Activated CD4-positive, alpha-beta T cell treated with anti-CD3 and anti-CD28 coated beads, Interleukin-2, Interleukin-6, amounts not matched to agents 100 ng/mL and 50 ng/mL, durations not matched to agents 16 hours and 8 hours (primary cell): Measurements from ENCODE around the gene AQP11.
"Not testable (repeated sequence)": the region's sequence is repeated elsewhere in the genome, so short reads cannot be mapped to it uniquely, and the experiment has no call there.

Experiments used
- DNase-seq: peaks from one replicate; pipeline ENCODE4 v3.0.0-alpha.2; 2020

Gene AQP11

DNA sequence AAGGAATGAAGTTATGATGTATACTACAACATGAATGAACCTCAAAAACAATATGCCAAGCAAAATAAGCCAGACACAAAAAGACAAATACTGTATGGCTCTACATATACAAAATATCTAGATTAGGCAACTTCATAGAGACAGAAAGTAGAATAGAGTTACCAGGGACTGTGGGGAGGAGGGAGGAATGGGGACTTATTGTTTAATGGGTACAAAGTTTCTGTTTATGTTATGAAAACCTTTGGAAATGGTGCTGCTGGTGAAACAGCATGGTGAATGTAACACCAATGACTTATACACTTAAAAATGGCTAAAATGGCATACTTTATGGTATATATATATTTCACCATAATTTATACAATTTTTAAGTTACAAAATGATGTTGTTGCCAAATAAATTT lies 4.1 kb downstream of the AQP11 start:
- no peak for DNase-seq

DNA sequence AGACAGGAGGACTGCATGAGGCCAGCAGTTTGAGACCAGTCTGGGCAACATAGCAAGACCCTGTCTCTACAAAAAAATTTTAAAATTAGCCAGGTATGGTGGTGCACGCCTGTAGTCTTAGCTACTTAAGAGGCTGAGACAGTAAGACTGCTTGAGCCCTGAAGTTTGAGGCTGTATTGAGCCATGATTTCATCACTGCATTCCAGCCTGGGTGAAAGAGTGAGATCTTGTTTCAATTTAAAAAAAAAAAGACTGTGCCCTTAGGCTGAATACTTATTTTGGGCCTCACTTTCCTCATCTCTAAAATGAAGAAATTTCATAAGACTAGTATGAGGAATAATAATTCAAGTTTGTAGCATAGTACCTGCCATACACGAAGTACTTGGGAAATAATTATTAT lies 6.9 kb downstream of the AQP11 start:
- DNase-seq, result no peak

DNA sequence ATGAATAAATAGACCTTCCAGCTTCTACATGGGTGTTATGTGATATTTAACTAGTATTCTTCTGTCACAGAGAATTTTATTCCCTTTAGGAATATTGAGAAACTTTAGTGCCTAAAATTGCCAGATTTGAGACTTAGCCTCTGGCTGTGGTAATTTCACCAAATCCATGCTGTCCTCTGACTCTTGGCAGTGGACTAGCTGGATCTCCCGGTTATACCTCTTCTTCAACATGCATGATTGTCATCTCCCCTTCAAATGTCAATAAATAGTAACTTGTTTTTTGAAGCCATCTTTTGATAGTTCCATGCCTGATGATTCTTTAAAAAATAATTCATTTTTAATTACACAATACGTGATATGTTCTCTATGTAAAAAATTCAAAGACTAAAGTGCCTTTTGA lies 8.4 kb downstream of the AQP11 start:
- DNase-seq, result no peak

DNA sequence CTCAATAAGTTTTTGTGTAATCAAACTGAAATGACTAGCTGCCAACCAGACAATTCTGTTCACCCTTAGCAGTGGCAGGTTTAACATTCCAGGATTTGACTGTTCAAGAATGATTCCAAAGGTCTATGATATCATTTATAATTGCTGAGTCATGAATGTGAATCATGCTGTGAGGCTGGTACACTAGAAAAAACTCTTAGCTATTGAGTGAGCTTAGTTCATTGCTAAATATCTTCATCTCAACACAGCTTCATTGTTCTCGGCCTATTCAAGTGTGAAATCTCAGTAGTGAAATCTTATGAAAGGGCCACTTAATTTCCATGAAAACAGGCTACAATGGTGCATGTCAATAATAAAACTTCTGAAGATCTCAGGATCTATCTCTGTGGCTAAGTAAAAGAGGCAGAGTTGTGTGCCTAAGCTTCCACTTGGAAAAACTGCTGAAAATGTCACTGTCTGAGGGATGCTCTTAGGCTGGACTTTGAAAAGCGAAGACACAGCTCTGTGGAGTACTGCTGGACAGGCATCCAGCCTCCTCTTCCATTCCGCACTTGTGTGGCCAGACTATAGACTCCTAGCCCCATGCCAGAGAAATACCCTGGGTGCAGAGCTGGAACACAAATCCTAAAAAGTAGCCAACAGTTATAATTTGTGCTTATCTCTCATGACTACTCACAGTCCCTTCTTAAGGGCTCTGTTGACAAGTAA lies 12.8 kb downstream of the AQP11 start:
- DNase-seq, result no peak

DNA sequence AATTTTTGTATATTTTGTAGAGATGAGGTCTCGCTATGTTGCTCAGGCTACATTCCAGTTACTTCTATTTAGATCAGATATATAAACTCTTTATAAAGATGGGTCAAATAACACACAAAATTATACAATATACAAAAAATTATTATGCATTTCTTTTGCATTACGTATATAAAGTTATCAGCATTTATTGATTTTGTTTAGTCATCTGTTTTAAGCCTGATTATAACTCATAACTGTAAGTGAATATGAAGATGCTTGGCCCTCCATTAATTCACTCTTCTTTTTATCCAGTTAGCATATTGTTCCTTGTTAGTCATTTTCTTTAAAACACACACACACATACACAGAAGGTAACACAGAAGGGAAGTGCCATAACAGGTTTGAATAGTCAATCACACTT lies 14.5 kb downstream of the AQP11 start:
- no peak for DNase-seq

DNA sequence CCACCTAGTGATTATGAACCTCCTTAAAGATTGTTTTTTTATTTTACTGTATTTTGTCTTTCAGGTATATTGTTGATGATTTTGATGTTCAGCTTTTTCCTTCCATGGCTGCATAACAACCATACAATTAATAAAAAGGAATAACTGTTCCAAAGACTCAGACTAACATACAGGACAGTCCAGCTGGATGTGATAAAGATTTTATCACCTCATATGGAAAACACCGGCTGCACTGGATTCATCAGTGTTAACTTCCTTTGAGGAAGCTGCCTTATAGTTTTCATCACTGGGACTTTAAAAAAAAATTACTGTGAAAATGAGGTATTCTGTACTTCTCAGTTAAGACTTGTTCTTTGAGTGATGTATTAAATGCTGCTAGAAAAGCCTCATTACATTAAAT lies 19.5 kb downstream of the AQP11 start:
- no peak for DNase-seq

DNA sequence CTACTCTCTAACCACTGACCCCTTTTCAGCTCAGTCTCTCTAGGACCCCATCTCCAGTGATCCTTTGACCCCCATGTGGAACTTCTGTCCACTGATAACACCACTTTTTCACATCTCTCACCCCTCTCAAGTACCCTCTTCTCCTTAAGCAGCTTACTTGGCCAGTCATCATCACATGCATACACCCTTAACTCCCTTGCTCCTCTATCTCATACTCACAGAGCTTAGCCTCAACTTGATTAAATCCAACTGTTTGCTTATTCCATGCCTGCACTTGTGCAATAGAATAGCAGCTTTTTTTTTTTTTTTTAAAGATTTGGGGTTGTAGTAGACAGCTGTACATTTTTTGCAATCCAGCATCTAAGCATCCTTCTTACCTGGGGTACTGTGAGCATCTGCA lies 22.2 kb downstream of the AQP11 start:
- no peak for DNase-seq

DNA sequence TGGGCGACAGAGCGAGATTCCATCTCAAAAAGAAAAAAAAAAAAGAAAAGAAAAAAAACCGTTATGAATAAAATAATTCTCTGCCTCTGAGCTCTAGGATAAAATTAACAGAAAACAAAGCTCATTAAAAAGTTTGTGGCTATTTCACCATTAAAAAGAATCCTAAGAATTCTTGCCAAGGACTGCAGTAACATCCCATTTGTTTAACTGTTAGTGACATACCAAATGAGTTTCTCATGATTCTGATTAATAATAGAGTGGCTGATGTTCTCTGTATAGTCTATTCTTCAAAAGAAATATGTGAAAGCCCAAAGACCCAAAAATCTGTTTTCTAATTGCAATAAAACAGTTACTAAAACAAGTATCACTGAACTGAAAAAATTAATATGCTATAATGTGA lies 28.1 kb downstream of the AQP11 start:
- no peak for DNase-seq

DNA sequence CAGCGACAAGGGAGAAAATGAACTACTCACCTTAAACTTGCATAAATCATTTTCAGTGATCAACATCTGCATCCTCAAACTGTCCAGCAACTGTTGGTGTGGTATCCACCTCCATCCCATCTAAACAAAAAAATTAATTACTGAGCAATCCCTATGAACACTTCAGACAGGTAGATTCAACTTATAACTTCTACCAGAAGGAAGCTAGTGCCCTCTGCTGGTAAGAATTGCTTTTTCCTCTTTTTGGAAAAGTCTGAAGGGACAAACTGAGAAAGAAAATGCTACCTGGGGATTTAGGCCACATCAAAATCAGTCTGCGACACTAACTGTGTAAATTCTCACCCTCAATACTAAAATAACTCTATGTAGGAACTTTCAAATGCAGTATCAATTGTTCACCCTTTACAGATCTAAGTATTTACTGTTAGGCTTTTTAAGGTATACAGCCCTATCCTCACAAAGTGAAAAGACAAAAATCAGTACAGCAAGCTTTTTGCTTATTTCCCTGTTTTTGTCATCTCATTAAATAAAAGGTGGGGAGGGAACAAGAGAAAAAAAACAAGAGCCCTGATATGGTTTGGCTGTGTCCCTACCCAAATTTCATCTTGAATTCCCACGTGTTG lies 29.9 kb downstream of the AQP11 start:
- peak; percentile 63 for DNase-seq

DNA sequence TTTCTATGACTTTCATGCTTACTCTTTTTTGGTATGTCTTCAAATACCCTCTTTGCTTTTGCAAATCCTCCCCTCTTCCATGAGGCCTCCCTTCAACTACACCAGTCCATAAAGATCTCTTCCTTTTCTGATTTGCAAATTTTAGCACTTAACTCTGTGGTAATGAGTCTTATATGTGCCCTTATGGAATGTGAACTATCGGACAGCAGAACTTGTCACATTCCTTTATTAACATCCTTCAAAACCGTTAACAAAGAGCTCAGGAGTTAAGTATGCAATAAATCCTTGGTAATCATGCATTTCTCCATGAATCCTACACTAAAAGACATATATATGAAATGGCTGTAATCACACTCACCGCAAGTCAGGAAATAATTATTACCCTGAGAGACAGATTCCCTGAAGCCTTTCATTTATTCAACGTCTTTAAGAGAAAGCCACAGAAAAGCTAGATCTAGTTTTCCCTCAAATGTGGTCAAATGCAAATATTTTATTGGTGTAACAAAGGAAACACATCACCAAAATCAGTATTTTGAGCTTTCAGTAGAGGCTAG lies 40.5 kb downstream of the AQP11 start:
- no peak for DNase-seq

DNA sequence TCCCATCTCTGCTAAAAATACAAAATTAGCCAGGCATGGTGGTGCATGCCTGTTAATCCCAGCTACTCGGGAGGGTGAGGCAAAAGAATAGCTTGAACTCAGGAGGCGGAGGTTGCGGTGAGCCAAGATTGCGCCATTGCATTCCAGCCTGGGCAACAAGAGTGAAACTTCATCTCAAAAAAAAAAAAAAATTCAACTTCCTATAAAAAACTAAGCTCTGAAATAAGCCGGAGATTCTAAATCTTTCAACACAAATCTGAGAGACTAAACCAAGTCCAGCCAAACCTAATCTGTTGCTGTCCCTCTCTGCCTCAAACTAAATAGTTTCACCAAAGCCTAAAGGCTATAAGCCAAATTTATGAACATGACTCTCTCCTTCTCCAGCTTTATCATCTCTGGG lies 44.2 kb downstream of the AQP11 start:
- not testable (repeated sequence) for DNase-seq

DNA sequence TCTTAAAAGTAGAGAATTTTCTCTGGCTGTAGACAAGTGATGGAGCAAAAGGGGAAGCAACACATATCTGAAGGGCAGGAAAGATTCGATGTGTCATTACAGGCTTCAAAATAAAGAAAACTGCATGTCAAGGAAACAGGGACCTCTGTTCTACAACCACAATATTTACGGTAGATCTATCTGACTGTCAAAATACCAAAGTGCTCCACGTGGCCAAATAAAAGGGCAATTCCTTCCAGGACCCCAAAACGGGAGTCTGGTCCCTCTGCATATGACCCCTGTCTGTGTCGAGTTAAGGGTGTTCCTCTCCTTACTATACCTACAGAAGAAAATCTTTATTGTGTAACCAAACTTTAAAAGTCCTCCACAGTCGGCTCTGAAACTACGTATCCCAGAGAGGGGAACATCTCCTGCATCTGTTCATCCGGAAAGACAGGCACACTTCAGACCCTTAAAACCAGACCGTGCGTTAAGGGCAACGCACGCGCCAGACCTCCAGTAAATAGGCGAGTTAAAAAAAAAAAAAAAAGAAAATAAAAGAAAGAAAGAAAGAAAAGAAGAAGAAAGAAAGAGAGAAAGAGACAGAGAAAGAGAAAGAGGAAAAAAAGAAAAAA lies 47.1 kb downstream of the AQP11 start:
- peak; percentile 24 for DNase-seq

DNA sequence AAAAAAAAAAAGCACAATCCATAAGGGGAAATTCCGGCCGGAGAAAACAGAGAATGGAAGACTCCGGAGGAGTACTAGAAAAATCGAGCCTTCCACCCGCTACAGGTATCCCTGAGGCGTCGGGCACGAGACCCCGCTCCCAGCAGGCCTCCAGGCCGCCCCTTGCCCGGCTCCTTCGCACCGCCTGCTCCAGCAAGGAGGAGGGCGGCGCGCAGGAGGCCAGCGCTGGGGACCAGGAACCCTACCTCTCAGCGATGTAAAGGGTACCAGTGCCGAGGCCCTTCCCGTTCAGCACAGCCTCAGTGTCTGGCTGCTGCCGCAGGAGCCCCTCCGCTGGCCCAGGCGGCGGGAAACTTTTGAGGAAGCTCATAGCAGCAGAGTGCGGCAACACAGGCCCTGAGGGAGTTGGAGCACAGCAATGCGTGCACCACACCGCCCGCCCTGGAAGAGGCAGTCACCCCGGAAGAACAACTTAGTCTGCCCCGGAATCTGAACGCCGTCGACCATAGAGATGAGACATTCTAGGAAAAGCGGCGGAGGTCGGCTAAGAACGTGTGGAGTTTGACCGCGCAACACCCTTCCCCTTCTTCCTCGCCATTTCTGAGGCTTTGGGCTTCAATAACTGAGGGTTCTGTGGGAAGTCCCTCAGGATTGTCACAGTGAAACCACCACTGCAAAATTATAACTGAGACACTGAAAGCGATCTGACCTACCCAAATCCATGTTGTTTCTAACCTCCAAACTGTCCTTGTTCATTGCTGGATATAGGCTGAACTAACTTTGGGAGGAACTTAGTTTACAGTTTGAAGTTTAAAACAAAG lies 47.8 kb downstream of the AQP11 start, which contains the start of gene CLNS1A:
TSS of gene CLNS1A (minus strand) at position 450 of the 821 bp plus-strand sequence. CDS start at position 370, 80 bp downstream.
- peak; percentile 92 for DNase-seq

DNA sequence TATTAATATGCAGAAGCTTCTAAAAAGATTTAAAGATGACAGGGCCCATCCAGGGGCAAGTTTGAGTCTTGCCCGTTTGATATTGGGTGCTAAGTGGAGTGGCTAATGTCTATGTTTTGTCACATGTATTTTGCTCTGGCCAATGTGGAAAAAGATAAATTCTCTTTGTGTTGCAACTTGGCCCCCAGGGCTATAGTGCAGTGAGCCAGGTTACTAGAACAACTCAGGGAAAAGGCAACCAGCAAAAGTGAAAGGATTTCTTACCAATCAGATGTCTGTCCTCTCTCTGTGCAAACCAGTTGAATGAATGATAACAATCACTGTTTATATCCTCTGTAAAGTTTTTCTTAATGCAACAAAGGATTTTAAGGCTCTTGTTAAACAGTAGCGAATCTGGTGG lies 52.5 kb downstream of the AQP11 start:
- no peak for DNase-seq

DNA sequence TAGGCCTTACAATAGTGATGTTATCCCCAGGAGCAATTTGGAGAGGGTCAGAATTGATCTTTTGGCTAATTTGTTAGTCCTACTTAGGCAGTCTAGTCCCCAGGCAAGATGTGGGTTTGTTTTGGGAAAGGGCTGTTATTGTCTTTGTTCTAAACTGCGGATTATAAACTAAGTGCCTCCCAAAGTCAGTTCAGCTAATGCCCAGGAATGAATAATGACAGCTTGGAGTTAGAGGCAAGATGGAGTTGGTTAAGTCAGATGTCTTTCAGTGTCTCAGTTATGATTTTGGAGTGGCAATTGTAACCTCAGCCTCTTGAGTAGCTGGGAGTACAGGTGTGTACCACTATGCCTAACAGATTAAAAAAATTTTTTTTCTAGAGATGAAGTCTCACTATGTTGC lies 55.1 kb downstream of the AQP11 start:
- DNase-seq, result no peak

DNA sequence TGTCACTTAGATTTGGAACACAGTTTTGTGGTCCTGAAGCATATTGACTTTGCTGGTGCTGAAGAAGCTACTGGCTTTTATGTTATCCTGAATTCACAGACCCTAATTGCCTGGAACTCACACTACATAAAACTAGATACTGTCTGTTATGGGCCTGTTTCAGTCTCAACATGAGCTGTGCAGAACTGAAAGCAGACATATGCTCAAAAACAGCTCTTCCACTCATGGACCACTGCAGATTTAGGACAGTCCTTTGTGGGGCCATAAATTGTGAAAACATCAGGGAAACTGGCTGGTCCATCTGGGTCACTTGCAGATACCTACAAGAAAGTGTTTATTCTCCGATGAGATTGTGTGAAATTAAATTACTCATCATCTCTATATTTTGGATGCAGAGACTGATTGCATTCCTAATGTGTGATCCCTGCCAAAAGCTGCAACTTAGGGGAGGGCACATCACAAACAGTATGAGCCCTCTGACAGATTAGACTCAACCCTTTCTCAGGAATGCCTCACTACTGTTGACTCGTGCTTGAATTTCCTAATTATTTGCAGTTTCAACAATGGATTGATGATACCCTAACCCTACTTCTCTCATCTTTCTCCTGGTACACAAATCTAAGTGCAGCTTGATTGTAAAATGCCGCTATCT lies 58.0 kb downstream of the AQP11 start:
- no peak for DNase-seq

DNA sequence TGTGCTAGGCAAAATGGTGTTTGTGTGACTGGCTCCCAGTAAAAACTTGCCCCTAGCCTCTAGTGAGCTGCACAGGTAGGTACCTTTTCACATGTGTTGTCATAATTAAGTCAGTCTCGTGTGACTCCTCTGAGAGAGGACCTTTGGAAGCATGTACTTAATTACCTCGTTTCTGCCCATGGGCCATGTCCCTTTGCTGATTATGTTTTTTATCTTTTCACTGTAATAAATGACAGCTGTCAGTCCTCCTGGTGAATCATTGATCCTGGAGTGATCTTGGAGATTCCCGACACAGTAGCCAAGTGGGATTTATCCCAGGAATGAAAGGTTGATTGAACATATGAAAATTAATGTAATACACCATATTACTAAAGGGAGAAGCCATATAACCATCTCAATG lies 60.4 kb downstream of the AQP11 start:
- DNase-seq, result no peak

DNA sequence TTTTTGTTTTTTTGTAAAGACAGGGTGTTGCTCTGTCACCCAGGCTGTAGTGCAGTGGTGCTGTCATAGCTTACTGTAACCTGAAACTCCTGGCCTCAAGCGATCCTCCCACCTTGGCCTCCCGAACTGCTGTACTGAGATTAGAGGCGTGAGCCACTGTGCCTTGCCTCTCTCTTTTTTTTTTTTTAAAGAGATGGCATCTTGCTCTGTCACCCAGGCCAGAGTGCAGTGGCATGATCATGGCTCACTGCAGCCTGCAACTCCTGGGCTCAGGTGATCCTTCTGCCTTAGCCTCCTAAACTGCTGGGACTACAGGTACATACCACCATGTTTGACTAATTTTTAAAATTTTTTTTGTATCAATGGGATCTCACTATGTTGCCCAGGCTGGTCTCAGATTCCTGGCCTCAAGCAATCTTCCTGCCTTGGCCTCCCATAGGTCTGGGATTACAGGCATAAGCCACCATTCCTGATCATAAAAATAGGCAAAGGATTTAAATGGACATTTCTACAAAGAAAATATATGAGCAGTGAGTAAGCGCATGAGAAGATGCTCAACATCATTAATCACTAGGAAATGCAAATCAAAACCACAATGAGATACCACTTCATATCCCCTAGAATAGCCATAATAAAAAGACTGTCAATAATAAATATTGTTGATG lies 65.1 kb downstream of the AQP11 start:
- no peak for DNase-seq

DNA sequence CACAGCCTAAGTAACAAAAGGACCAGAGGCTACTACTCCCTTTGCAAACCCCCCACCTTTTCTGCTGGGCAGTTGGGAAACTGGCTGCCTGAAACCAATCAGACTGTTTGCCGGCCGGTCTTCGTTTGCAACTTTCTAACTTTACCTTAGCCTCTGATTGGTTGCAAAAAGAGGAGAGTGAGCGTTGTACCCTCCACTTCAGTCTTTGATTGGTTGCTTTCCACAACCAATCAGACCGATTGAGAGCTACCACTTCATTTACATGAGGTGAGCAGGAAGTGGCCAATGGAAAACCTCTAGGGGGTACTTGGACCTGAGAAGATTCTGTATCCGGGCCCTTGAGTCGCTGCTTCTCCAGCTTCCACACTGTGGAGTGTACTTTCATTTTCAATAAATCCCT lies 66.6 kb downstream of the AQP11 start:
- no peak for DNase-seq

DNA sequence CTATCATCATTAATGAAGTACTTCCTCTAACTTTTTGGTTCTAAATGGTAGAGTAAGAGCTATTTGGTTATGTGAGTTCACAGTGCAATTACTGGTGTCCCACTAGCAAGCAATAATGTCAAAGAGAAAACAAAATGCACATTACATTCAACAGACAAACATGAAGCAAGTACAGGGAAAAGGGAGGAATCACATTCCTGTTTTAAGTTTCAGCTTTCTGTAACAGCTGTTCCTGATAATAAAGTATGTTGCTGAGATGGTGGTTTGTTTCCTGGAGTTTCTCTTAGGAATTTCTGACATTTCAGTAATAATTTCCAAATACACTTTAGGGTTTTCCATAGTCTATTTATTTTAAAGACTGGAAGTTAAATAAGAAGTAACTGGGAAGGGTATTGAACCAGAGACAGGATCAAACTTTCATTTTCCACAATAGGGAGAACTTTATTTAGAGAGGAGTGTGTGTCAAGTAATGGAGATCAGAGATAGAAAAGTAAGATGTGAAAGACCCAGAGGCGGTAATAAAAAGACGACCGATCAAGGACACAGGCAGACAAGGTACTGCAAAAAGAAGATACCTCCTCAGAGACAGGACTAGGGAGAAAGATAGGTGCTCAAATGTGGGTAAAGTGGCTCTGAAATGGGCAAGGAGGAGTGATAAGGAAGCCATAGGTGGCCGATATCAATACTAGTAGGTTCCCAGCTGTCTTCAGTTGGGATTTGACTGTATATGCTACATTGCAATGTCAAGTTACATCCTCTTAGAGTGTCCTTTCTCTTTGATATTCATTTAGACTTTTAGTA lies 68.7 kb downstream of the AQP11 start:
- DNase-seq, result no peak
